HCT116 (cell line): ENCODE measurements around the gene NAV1. TPM values are rescaled to one million over a fixed set of nuclear protein-coding genes. Genes with fewer than 3 reads are reported as not detected.

Source experiments
- ATAC-seq: fragments of 200-7000 bp; cut with Tn5 transposase; 2 replicates; pipeline ENCODE4 v1.9.1; 2020; ENCODE audit warnings: mild to moderate bottlenecking, moderate library complexity
- BruUV-seq: library from RNA; stranded (reverse); fragments of 400-500 nt; replicated peaks from 2 replicates; lab custom pipeline; 2021; lab: Mats Ljungman, UMichigan
- CTCF ChIA-PET: fragments of 300-600 bp; sonication (Branson Sonifier 250); formaldehyde crosslinking; loops from one replicate; lab custom pipeline; 2021; ENCODE audit warnings: antibody characterized with exemption; lab: Charles Lee
- POLR2A ChIA-PET: fragments of 300-600, 350-600 bp; sonication (Branson Sonifier 250); formaldehyde crosslinking; loops from one replicate; lab custom pipeline; 2021; ENCODE audit warnings: antibody characterized with exemption; lab: Charles Lee
- RAD21 ChIA-PET, 2 experiments: fragments of 300-600 bp; sonication (Branson Sonifier 250); formaldehyde crosslinking; loops; one replicate each; lab custom pipeline; 2023; ENCODE audit warnings: low total read pairs in 2 of 2; ENCODE audit not compliant: uncharacterized antibody in 2 of 2, unreplicated experiment in 2 of 2, low non-redundant PET in 1 of 2; lab: Charles Lee
- DNase-seq: peaks from one replicate; pipeline ENCODE4 v3.0.0-alpha.2; 2010; ENCODE audit warnings: low read depth, low spot score
- H2AFZ ChIP-seq: fragments of 200-600 bp; shearing (Covaris generic), sonication (generic); 2 replicates; pipeline ENCODE4 v1.6.1; 2017; ENCODE audit warnings: low read depth, mixed run types, mixed read lengths, antibody characterized with exemption, low read length; ENCODE audit not compliant: poor library complexity, severe bottlenecking
- H3K27ac ChIP-seq: 2 replicates; pipeline ENCODE4 v1.5.1; 2012; ENCODE audit warnings: low read depth, low read length
- H3K27me3 ChIP-seq: fragments of 200-600 bp; sonication (generic); 2 replicates; pipeline ENCODE4 v1.6.1; 2016; ENCODE audit warnings: mixed run types, low read length, mixed read lengths; ENCODE audit not compliant: insufficient read depth
- H3K36me3 ChIP-seq, 2 experiments: fragments of 200-500 bp in 1 of 2; fragments of 200-600 bp in 1 of 2; sonication (Bioruptor generic) in 1 of 2; sonication (generic) in 1 of 2; 2 replicates each; pipeline versions ENCODE4 v1.5.1 to v1.6.1; 2014 to 2016; ENCODE audit warnings: low read length in 2 of 2, inconsistent platforms in 1 of 2, mixed read lengths in 1 of 2, mixed run types in 1 of 2; ENCODE audit not compliant: insufficient read depth in 2 of 2, control insufficient read depth in 1 of 2
- H3K4me1 ChIP-seq, 2 experiments: fragments of 200-600 bp in 1 of 2; sonication (generic) in 1 of 2; 2 replicates each; pipeline versions ENCODE4 v1.5.1 to v1.6.1; 2012 to 2017; ENCODE audit warnings: low read length in 2 of 2, inconsistent platforms in 1 of 2, mild to moderate bottlenecking in 1 of 2, mixed read lengths in 1 of 2, mixed run types in 1 of 2, moderate library complexity in 1 of 2; ENCODE audit not compliant: insufficient read depth in 2 of 2, control insufficient read depth in 1 of 2
- H3K4me2 ChIP-seq: fragments of 200-600 bp; sonication (generic); 2 replicates; pipeline ENCODE4 v1.6.1; 2017; ENCODE audit warnings: mixed run types, low read length, mixed read lengths
- H3K4me3 ChIP-seq, 2 experiments: fragments of 200-600 bp in 1 of 2; sonication (generic) in 1 of 2; replicated peaks in 1 of 2; 2 replicates each; pipeline ENCODE4 v1.5.1; 2011 to 2016; ENCODE audit warnings: low read length in 2 of 2, control low read depth in 1 of 2, low read depth in 1 of 2, mild to moderate bottlenecking in 1 of 2, mixed read lengths in 1 of 2, mixed run types in 1 of 2
- H3K79me2 ChIP-seq: fragments of 200-600 bp; sonication (generic); 2 replicates; pipeline ENCODE4 v1.6.1; 2017; ENCODE audit warnings: mild to moderate bottlenecking, mixed run types, low read length, moderate library complexity, mixed read lengths; ENCODE audit not compliant: insufficient read depth
- H3K9ac ChIP-seq: fragments of 200-600 bp; sonication (generic); 2 replicates; pipeline ENCODE4 v1.6.1; 2016; ENCODE audit warnings: low read length, mixed read lengths
- H3K9me2 ChIP-seq: fragments of 200-600 bp; sonication (generic), shearing (Covaris generic); 2 replicates; pipeline ENCODE4 v1.6.1; 2017; ENCODE audit warnings: mixed run types, mild to moderate bottlenecking, moderate library complexity; ENCODE audit not compliant: insufficient read depth
- H3K9me3 ChIP-seq, 2 experiments: fragments of 200-500 bp in 1 of 2; fragments of 200-600 bp in 1 of 2; sonication (Bioruptor generic) in 1 of 2; sonication (generic) in 1 of 2; 2 replicates each; pipeline ENCODE4 v1.6.1; 2014 to 2017; ENCODE audit warnings: low read length in 2 of 2, mixed read lengths in 2 of 2, inconsistent platforms in 1 of 2, low read depth in 1 of 2, mild to moderate bottlenecking in 1 of 2, mixed run types in 1 of 2, moderate library complexity in 1 of 2; ENCODE audit not compliant: control insufficient read depth in 1 of 2, insufficient read depth in 1 of 2
- H4K20me1 ChIP-seq: fragments of 200-600 bp; sonication (generic), shearing (Covaris generic); 2 replicates; pipeline ENCODE4 v1.6.1; 2017; ENCODE audit warnings: mixed run types, mild to moderate bottlenecking, moderate library complexity; ENCODE audit not compliant: insufficient read depth
- CBX3 ChIP-seq: IDR thresholded peaks from 2 replicates; pipeline ENCODE4 v1.6.1; 2012; ENCODE audit warnings: low read depth
- CEBPB ChIP-seq: IDR thresholded peaks from 2 replicates; pipeline ENCODE4 v1.6.1; 2012; ENCODE audit warnings: low read depth
- CTCF ChIP-seq, 3 experiments: fragments of 200-600 bp in 1 of 3; sonication (generic) in 1 of 3; IDR thresholded peaks in 2 of 3; conservative IDR thresholded peaks in 1 of 3; 2 replicates each; pipeline ENCODE4 v1.5.1; 2012 to 2017; ENCODE audit warnings: low read depth in 2 of 3, low read length in 2 of 3, antibody characterized with exemption in 1 of 3, borderline replicate concordance in 1 of 3, control low read depth in 1 of 3, mild to moderate bottlenecking in 1 of 3, mixed read lengths in 1 of 3, mixed run types in 1 of 3, moderate library complexity in 1 of 3; ENCODE audit not compliant: insufficient read depth in 1 of 3
- EGR1 ChIP-seq: IDR thresholded peaks from 2 replicates; pipeline ENCODE4 v1.6.1; 2012; ENCODE audit warnings: low read depth
- ELF1 ChIP-seq: IDR thresholded peaks from 2 replicates; pipeline ENCODE4 v1.6.1; 2012; ENCODE audit warnings: low read depth, borderline replicate concordance
- EZH2 ChIP-seq: fragments of 200-600 bp; sonication (generic); IDR thresholded peaks from 2 replicates; pipeline ENCODE4 v1.6.1; 2017; ENCODE audit warnings: antibody characterized with exemption, mixed run types
- FOSL1 ChIP-seq: IDR thresholded peaks from 2 replicates; pipeline ENCODE4 v1.6.1; 2012; ENCODE audit warnings: low read depth
- POLR2AphosphoS5 ChIP-seq: IDR thresholded peaks from 2 replicates; pipeline ENCODE4 v1.6.1; 2011; ENCODE audit warnings: mild to moderate bottlenecking, low read depth, low read length, moderate library complexity
- RAD21 ChIP-seq: IDR thresholded peaks from 2 replicates; pipeline ENCODE4 v1.6.1; 2012; ENCODE audit warnings: low read depth, mild to moderate bottlenecking
- REST ChIP-seq: IDR thresholded peaks from 2 replicates; pipeline ENCODE4 v1.6.1; 2012; ENCODE audit warnings: low read depth
- SIN3A ChIP-seq: IDR thresholded peaks from 2 replicates; pipeline ENCODE4 v1.6.1; 2012; ENCODE audit warnings: low read depth
- TCF7L2 ChIP-seq: IDR thresholded peaks from 2 replicates; pipeline ENCODE4 v1.7.0; 2011; ENCODE audit warnings: borderline replicate concordance, inconsistent platforms; ENCODE audit not compliant: insufficient read depth, insufficient read length; ENCODE audit errors: extremely low read depth
- ZFX ChIP-seq: fragments of 450-650 bp; IDR thresholded peaks from 2 replicates; pipeline ENCODE4 v1.6.1; 2017
- intact Hi-C: fragments of 100-400 bp; cut with micrococcal nuclease; formaldehyde crosslinking; loops from 2 replicates; pipeline ENCODE4 v1.10.0; 2022
- total RNA-seq: library from RNA; stranded (reverse); gene quantifications from one replicate; pipeline ENCODE4 v1.2.1, GENCODE V29; 2021; ENCODE audit not compliant: unreplicated experiment

NAV1 gene
- total RNA-seq, 1 experiment from 2014 or later = 22.8 TPM

- Histone ChIP-seq H3K27ac (no peak overlapping the region), H3K4me3 (no peak overlapping the region), H3K27me3 (no peaks in the 10 kb centered on the region), H4K20me1 (no peaks in the 10 kb centered on the region), H3K4me1 (no peaks in the 10 kb centered on the region; a peak in 1 of 4 replicates), H3K4me2 (no peak overlapping the region), H3K79me2 (0 out of 2 replicates have a peak, but pooled peaks cover 3% of the 10 kb centered on the region), H3K36me3 (peaks cover 0 to 6% of the 10 kb centered on the region in 2 experiments; a peak in 2 of 4 replicates), H3K9ac (no peak overlapping the region), H2AFZ (no peak overlapping the region), H3K9me3 (no peaks in the 10 kb centered on the region), H3K9me2 (no peaks in the 10 kb centered on the region)
- RAD21 ChIA-PET = no interaction called here
- ATAC-seq = no peak
- POLR2A ChIA-PET = no interaction called here
- CTCF ChIA-PET = interaction anchor here (4.5 kb wide), 1 partner anchor 15 kb away, joined by 23 read pairs; no protein-coding TSS in a partner anchor
- intact Hi-C loops = no loop called here
- BruUV-seq = no TSS peak
- no peak for TF ChIP-seq EGR1
- no peak for TF ChIP-seq POLR2AphosphoS5
- TF ChIP-seq REST = no peak
- no peak for TF ChIP-seq EZH2
- no peak for TF ChIP-seq CBX3
- TF ChIP-seq ELF1 = no peak
- TF ChIP-seq FOSL1 = no peak
- TF ChIP-seq TCF7L2 = no peak
- TF ChIP-seq ZFX = no peak
- TF ChIP-seq CTCF (IDR thresholded peaks at IDR 0.05 in 2 of 3, conservative IDR thresholded peaks at IDR 0.05 in 1 of 3; ENCODE audit: borderline replicate concordance in 1 of 3, insufficient read depth in 1 of 3, low read depth in 2 of 3, low read length in 2 of 3) = no peak
- TF ChIP-seq RAD21 = no peak
- TF ChIP-seq CEBPB = no peak
- TF ChIP-seq SIN3A = no peak
- DNase-seq = no peak
Measured at GRCh38 chr1:201497935-201498509, 40.9 kb upstream of the NAV1 start.
